PC-3 (cell line): ENCODE results near the gene MOCS2. TPM values are rescaled to one million over a fixed set of nuclear protein-coding genes. Genes with fewer than 3 reads are reported as not detected.

Experiments used
- ATAC-seq: fragments of 200-7000 bp; cut with Tn5 transposase; 2 replicates; pipeline ENCODE4 v1.9.1; 2020; ENCODE audit warnings: mild to moderate bottlenecking, moderate library complexity
- BruUV-seq: library from RNA; stranded (reverse); fragments of 400-500 nt; replicated peaks from 2 replicates; lab custom pipeline; 2021; lab: Mats Ljungman, UMichigan
- CTCF ChIA-PET: fragments of 300-600 bp; sonication (Branson Sonifier 250); formaldehyde crosslinking; loops from one replicate; lab custom pipeline; 2022; ENCODE audit warnings: antibody characterized with exemption; lab: Charles Lee
- POLR2A ChIA-PET: fragments of 300-600 bp; sonication (Branson Sonifier 250); formaldehyde crosslinking; loops from one replicate; lab custom pipeline; 2022; ENCODE audit warnings: antibody characterized with exemption; ENCODE audit not compliant: unreplicated experiment; lab: Charles Lee
- DNase-seq: peaks from one replicate; pipeline ENCODE4 v3.0.0-alpha.2; 2015
- H2AFZ ChIP-seq: fragments of 300-600 bp; sonication (generic); 2 replicates; pipeline ENCODE4 v1.6.0; 2016; ENCODE audit warnings: antibody characterized with exemption, low read length
- H3F3A ChIP-seq: fragments of 300-600 bp; sonication (generic); one replicate; pipeline ENCODE4 v1.6.0; 2017; ENCODE audit warnings: antibody characterized with exemption, low read length, control low read depth, mild to moderate bottlenecking; ENCODE audit not compliant: unreplicated experiment
- H3K27ac ChIP-seq: fragments of 300-600 bp; sonication (generic); 2 replicates; pipeline ENCODE4 v1.5.1; 2016; ENCODE audit warnings: mild to moderate bottlenecking, low read length
- H3K27me3 ChIP-seq: fragments of 300-600 bp; sonication (generic); 2 replicates; pipeline ENCODE4 v1.6.1; 2016; ENCODE audit warnings: low read length, mixed read lengths
- H3K36me3 ChIP-seq: fragments of 300-600 bp; sonication (generic); 2 replicates; pipeline ENCODE4 v1.6.1; 2016; ENCODE audit warnings: low read depth, mixed run types, low read length, mixed read lengths
- H3K4me1 ChIP-seq: fragments of 300-600 bp; sonication (generic); 2 replicates; pipeline ENCODE4 v1.5.1; 2016; ENCODE audit warnings: low read length; ENCODE audit not compliant: insufficient read depth
- H3K4me2 ChIP-seq: fragments of 300-600 bp; sonication (generic); 2 replicates; pipeline ENCODE4 v1.6.0; 2016; ENCODE audit warnings: low read length
- H3K4me3 ChIP-seq: fragments of 300-600 bp; sonication (generic); 2 replicates; pipeline ENCODE4 v1.5.1; 2016; ENCODE audit warnings: mild to moderate bottlenecking, low read length, mixed read lengths
- H3K79me2 ChIP-seq: fragments of 300-600 bp; sonication (generic); 2 replicates; pipeline ENCODE4 v1.6.1; 2017; ENCODE audit warnings: low read length, mixed read lengths
- H3K9ac ChIP-seq: fragments of 300-600 bp; sonication (generic); 2 replicates; pipeline ENCODE4 v1.6.0; 2016; ENCODE audit warnings: mild to moderate bottlenecking, low read length
- H3K9me2 ChIP-seq: fragments of 300-600 bp; sonication (generic); replicated peaks from 2 replicates; pipeline ENCODE4 v1.6.1; 2016; ENCODE audit warnings: mixed run types, low read length, mixed read lengths
- H3K9me3 ChIP-seq: fragments of 300-600 bp; sonication (generic); 2 replicates; pipeline ENCODE4 v1.6.1; 2016; ENCODE audit warnings: low read length, mixed read lengths
- H4K20me1 ChIP-seq: fragments of 300-600 bp; sonication (generic); 2 replicates; pipeline ENCODE4 v1.6.1; 2016; ENCODE audit warnings: low read length, mixed read lengths
- CTCF ChIP-seq: fragments of 300-600 bp; sonication (generic); conservative IDR thresholded peaks from 2 replicates; pipeline ENCODE4 v1.5.1; 2017; ENCODE audit warnings: antibody characterized with exemption, low read depth, mild to moderate bottlenecking, low read length
- EZH2 ChIP-seq: fragments of 300-600 bp; sonication (generic); IDR thresholded peaks from one replicate; pipeline ENCODE4 v1.6.1; 2017; ENCODE audit warnings: antibody characterized with exemption, mild to moderate bottlenecking, low read length; ENCODE audit not compliant: unreplicated experiment
- EZH2phosphoT487 ChIP-seq: fragments of 300-600 bp; sonication (generic); IDR thresholded peaks from 2 replicates; pipeline ENCODE4 v1.6.1; 2018; ENCODE audit warnings: mild to moderate bottlenecking, antibody characterized with exemption, low read length, borderline replicate concordance
- intact Hi-C: fragments of 100-400 bp; cut with micrococcal nuclease; formaldehyde crosslinking; loops from 2 replicates; pipeline ENCODE4 v1.9.0; 2023
- total RNA-seq: library from RNA; depleted of rRNA; stranded (reverse); fragments of >200 nt; gene quantifications from 2 replicates; pipeline ENCODE4 v1.2.3, GENCODE V29; 2014

Gene MOCS2
- total RNA-seq, 1 experiment from 2014 or later, result 26.5 TPM

- H3K4me2 ChIP-seq, result no peak overlapping the region
- POLR2A ChIA-PET, result no interaction called here
These were observed 46.4 kb downstream of the MOCS2 start for GRCh38 chr5:53063176-53063575.

GRCh38 chr5:53059281-53059680 is 50.3 kb downstream of the MOCS2 start:
- peaks cover 4% of the 10 kb centered on the region for H3F3A ChIP-seq
- H3K79me2 ChIP-seq, result no peaks in the 10 kb centered on the region
- H4K20me1 ChIP-seq, result no peaks in the 10 kb centered on the region
- no peaks in the 10 kb centered on the region for H3K4me1 ChIP-seq
- H3K27ac ChIP-seq, result no peak overlapping the region
- POLR2A ChIA-PET, result no interaction called here
- CTCF ChIA-PET, result no interaction called here
- peaks cover 79% of the 10 kb centered on the region for H3K36me3 ChIP-seq
- no TSS peak for BruUV-seq
- no peak overlapping the region for H3K4me2 ChIP-seq
- intact Hi-C loops, result no loop called here
- H3K4me3 ChIP-seq, result no peak overlapping the region
- no peaks in the 10 kb centered on the region for H3K27me3 ChIP-seq
- no peak overlapping the region for H3K9ac ChIP-seq
- no peak overlapping the region for H2AFZ ChIP-seq
- ATAC-seq, result no peak
- TF ChIP-seq EZH2phosphoT487 (no peak), CTCF (no peak), EZH2 (no peak)
- no peak for DNase-seq
- H3K9me2 ChIP-seq, result no peaks in the 10 kb centered on the region
- H3K9me3 ChIP-seq, result no peaks in the 10 kb centered on the region

More at GRCh38 chr5:53063176-53063575, 46.4 kb downstream of the MOCS2 start:
- intact Hi-C loops, result loop anchor here (10.0 kb wide), 1 partner anchor 118 kb away; no protein-coding TSS in a partner anchor
- Histone ChIP-seq H3K27ac (no peak overlapping the region), H3F3A (peaks cover 4% of the 10 kb centered on the region), H3K79me2 (no peaks in the 10 kb centered on the region), H3K4me3 (no peak overlapping the region), H3K9me2 (no peaks in the 10 kb centered on the region), H2AFZ (no peak overlapping the region), H3K4me1 (no peaks in the 10 kb centered on the region), H3K36me3 (peaks cover 76% of the 10 kb centered on the region), H3K9me3 (no peaks in the 10 kb centered on the region), H4K20me1 (no peaks in the 10 kb centered on the region), H3K9ac (no peak overlapping the region), H3K27me3 (no peaks in the 10 kb centered on the region)
- TF ChIP-seq EZH2phosphoT487 (no peak), EZH2 (no peak), CTCF (no peak)
- CTCF ChIA-PET, result no interaction called here
- no TSS peak for BruUV-seq
- ATAC-seq (no peak), DNase-seq (no peak)

- no peaks in the 10 kb centered on the region for H3K4me1 ChIP-seq
These were observed 54.2 kb downstream of the MOCS2 start for GRCh38 chr5:53055365-53055764.

More at GRCh38 chr5:53055365-53055764, 54.2 kb downstream of the MOCS2 start:
- no peaks in the 10 kb centered on the region for H4K20me1 ChIP-seq
- no peak overlapping the region for H3K9ac ChIP-seq
- TF ChIP-seq EZH2 (no peak), CTCF (no peak), EZH2phosphoT487 (no peak)
- ChIA-PET CTCF (no interaction called here), POLR2A (no interaction called here)
- DNase-seq (no peak), ATAC-seq (no peak)
- H3K4me2 ChIP-seq, result no peak overlapping the region
- no peaks in the 10 kb centered on the region for H3K27me3 ChIP-seq
- no peaks in the 10 kb centered on the region for H3K9me3 ChIP-seq
- H3K9me2 ChIP-seq, result no peaks in the 10 kb centered on the region
- H2AFZ ChIP-seq, result no peak overlapping the region
- intact Hi-C loops, result no loop called here
- no TSS peak for BruUV-seq
- peaks cover 1% of the 10 kb centered on the region for H3F3A ChIP-seq
- H3K27ac ChIP-seq, result no peak overlapping the region
- peaks cover 74% of the 10 kb centered on the region for H3K36me3 ChIP-seq
- H3K79me2 ChIP-seq, result no peaks in the 10 kb centered on the region
- H3K4me3 ChIP-seq, result no peak overlapping the region
